ENCODE measurements around the gene TRAPPC10.

Gene TRAPPC10

GRCh38 chr21:44070391-44070790, 58.3 kb downstream of the TRAPPC10 start:
- no peak for DNase-seq

- DNase-seq, result no peak
Measured at GRCh38 chr21:44071359-44072104, 59.4 kb downstream of the TRAPPC10 start.

- no peak for DNase-seq
Measured at GRCh38 chr21:44072111-44072510, 60.0 kb downstream of the TRAPPC10 start.

GRCh38 chr21:44074315-44074958, 62.3 kb downstream of the TRAPPC10 start:
- DNase-seq, result no peak

- no peak for DNase-seq
Measured at GRCh38 chr21:44076316-44076715, 64.2 kb downstream of the TRAPPC10 start.

- no peak for DNase-seq
Measured at GRCh38 chr21:44078411-44078981, 66.4 kb downstream of the TRAPPC10 start.

- no peak for DNase-seq
Measured at GRCh38 chr21:44079446-44079845, 67.3 kb downstream of the TRAPPC10 start.

- no peak for DNase-seq
Measured at GRCh38 chr21:44079846-44080245, 67.7 kb downstream of the TRAPPC10 start.

- no peak for DNase-seq
Measured at GRCh38 chr21:44082648-44083440, 70.7 kb downstream of the TRAPPC10 start.

GRCh38 chr21:44083631-44084291, 71.7 kb downstream of the TRAPPC10 start:
- DNase-seq, result no peak

- no peak for DNase-seq
Measured at GRCh38 chr21:44084496-44085241, 72.6 kb downstream of the TRAPPC10 start.

GRCh38 chr21:44085491-44086321, 73.6 kb downstream of the TRAPPC10 start:
- no peak for DNase-seq

GRCh38 chr21:44086636-44087425, 74.7 kb downstream of the TRAPPC10 start:
- no peak for DNase-seq

- no peak for DNase-seq
Measured at GRCh38 chr21:44087426-44088400, 75.6 kb downstream of the TRAPPC10 start.

- DNase-seq, result no peak
Measured at GRCh38 chr21:44088401-44088780, 76.3 kb downstream of the TRAPPC10 start.

GRCh38 chr21:44089001-44089911, 77.1 kb downstream of the TRAPPC10 start:
- DNase-seq, result no peak

GRCh38 chr21:44090325-44090724, 78.2 kb downstream of the TRAPPC10 start:
- DNase-seq, result no peak

GRCh38 chr21:44092211-44092610, 80.1 kb downstream of the TRAPPC10 start:
- DNase-seq, result no peak

All from NCI-H2171 (cell line).